ENCODE data around the gene MACROH2A1. TPM values are rescaled to one million over a fixed set of nuclear protein-coding genes. Genes with fewer than 3 reads are reported as not detected.
A peak's percentile ranks its signal among the peaks of the same experiment; 100 is the strongest.

MACROH2A1 gene
- total RNA-seq, 1 donor from 2014 or later, result 319 TPM

DNA sequence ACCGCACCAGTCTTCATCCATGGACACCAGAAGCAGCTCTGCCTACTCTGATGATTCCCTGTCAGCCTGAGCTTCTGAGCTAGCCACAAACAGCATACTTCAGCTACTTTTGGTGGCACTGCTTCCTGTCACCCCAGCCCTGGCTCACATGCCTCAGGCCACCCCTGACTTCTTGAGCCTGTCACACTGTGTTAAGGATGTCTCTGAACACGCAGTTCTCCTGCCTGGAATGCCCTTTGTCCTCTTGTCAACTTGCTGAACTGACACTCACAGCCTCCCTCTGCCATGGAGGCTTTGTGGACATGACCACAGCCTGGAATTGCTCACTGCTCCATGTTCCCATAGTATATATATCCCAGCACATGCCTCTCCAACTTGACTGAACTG lies 7.2 kb downstream of the MACROH2A1 start:
- no peak overlapping the region for H3K4me3 Mint-ChIP-seq (ENCODE audit: low read depth)
- TF ChIP-seq, protein P1, sequence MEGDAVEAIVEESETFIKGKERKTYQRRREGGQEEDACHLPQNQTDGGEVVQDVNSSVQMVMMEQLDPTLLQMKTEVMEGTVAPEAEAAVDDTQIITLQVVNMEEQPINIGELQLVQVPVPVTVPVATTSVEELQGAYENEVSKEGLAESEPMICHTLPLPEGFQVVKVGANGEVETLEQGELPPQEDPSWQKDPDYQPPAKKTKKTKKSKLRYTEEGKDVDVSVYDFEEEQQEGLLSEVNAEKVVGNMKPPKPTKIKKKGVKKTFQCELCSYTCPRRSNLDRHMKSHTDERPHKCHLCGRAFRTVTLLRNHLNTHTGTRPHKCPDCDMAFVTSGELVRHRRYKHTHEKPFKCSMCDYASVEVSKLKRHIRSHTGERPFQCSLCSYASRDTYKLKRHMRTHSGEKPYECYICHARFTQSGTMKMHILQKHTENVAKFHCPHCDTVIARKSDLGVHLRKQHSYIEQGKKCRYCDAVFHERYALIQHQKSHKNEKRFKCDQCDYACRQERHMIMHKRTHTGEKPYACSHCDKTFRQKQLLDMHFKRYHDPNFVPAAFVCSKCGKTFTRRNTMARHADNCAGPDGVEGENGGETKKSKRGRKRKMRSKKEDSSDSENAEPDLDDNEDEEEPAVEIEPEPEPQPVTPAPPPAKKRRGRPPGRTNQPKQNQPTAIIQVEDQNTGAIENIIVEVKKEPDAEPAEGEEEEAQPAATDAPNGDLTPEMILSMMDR (IDR thresholded peaks at IDR 0.05; ENCODE audit: unreplicated experiment), result no peak
- H3K27ac Mint-ChIP-seq, result peak overlapping the region; percentile 12
- peaks cover 9% of the 10 kb centered on the region for H3K36me3 Mint-ChIP-seq (ENCODE audit: insufficient read depth)
- no peaks in the 10 kb centered on the region for H3K9me3 Mint-ChIP-seq (ENCODE audit: low read depth)
- peaks cover 52% of the 10 kb centered on the region for H3K4me1 Mint-ChIP-seq (ENCODE audit: low read depth)
- no peaks in the 10 kb centered on the region for H3K27me3 Mint-ChIP-seq
- DNase-seq (ENCODE audit: low spot score, unreplicated experiment), result no peak

- no peaks in the 10 kb centered on the region for H3K27me3 Mint-ChIP-seq
- TF ChIP-seq, protein P1 (IDR thresholded peaks at IDR 0.05; ENCODE audit: unreplicated experiment), result no peak
- peak overlapping the region; percentile 12 for H3K27ac Mint-ChIP-seq
- no peak overlapping the region for H3K4me3 Mint-ChIP-seq (ENCODE audit: low read depth)
- DNase-seq (ENCODE audit: low spot score, unreplicated experiment), result no peak
- peaks cover 10% of the 10 kb centered on the region for H3K36me3 Mint-ChIP-seq (ENCODE audit: insufficient read depth)
- peaks cover 47% of the 10 kb centered on the region for H3K4me1 Mint-ChIP-seq (ENCODE audit: low read depth)
- no peaks in the 10 kb centered on the region for H3K9me3 Mint-ChIP-seq (ENCODE audit: low read depth)
Measured at GRCh38 chr5:135391116-135391868, 7.7 kb downstream of the MACROH2A1 start.

DNA sequence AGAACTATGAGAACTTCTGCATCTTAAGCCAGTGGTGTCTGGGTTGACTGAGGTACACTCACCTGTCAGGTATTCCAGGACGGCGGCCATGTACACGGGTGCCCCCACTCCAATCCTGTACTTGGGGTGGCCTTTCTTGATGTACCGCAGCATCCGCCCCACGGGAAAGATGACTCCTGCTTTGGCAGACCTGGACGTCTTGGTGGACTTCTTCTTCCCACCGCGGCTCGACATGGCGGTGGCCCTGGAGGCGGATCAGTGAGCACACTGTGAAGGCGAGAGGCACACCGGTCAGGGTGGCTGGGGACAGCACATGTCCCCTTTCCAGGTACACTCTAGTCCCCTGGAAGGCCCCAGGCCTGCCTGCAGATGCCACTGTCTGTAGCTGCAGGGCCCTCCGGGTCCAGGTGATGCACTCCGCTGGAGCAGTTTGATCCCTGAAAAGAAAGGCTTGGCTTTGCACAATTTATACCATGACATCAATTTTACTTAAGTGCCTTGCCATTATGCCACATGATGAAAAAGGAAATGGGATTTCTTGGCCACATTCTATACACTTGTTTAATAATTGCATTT lies 10.1 kb downstream of the MACROH2A1 start:
- Mint-ChIP-seq H3K36me3 (ENCODE audit: insufficient read depth) (peaks cover 13% of the 10 kb centered on the region), H3K27me3 (no peaks in the 10 kb centered on the region), H3K27ac (no peak overlapping the region), H3K9me3 (ENCODE audit: low read depth) (no peaks in the 10 kb centered on the region), H3K4me3 (ENCODE audit: low read depth) (no peak overlapping the region), H3K4me1 (ENCODE audit: low read depth) (peaks cover 23% of the 10 kb centered on the region)
- TF ChIP-seq, protein P1 (IDR thresholded peaks at IDR 0.05; ENCODE audit: unreplicated experiment), result no peak
- no peak for DNase-seq (ENCODE audit: low spot score, unreplicated experiment)

GRCh38 chr5:135387629-135387960 lies 11.4 kb downstream of the MACROH2A1 start:
- Mint-ChIP-seq H3K27me3 (no peaks in the 10 kb centered on the region), H3K4me3 (ENCODE audit: low read depth) (no peak overlapping the region), H3K4me1 (ENCODE audit: low read depth) (peaks cover 18% of the 10 kb centered on the region), H3K9me3 (ENCODE audit: low read depth) (no peaks in the 10 kb centered on the region), H3K36me3 (ENCODE audit: insufficient read depth) (peaks cover 13% of the 10 kb centered on the region), H3K27ac (no peak overlapping the region)
- no peak for DNase-seq (ENCODE audit: low spot score, unreplicated experiment)
- TF ChIP-seq, protein P1 (IDR thresholded peaks at IDR 0.05; ENCODE audit: unreplicated experiment), result no peak

GRCh38 chr5:135386886-135387628 lies 12.0 kb downstream of the MACROH2A1 start:
- Mint-ChIP-seq H3K4me1 (ENCODE audit: low read depth) (peaks cover 14% of the 10 kb centered on the region), H3K4me3 (ENCODE audit: low read depth) (no peak overlapping the region), H3K27me3 (no peaks in the 10 kb centered on the region), H3K27ac (no peak overlapping the region), H3K9me3 (ENCODE audit: low read depth) (no peaks in the 10 kb centered on the region), H3K36me3 (ENCODE audit: insufficient read depth) (peaks cover 18% of the 10 kb centered on the region)
- TF ChIP-seq, protein P1 (IDR thresholded peaks at IDR 0.05; ENCODE audit: unreplicated experiment), result no peak
- DNase-seq (ENCODE audit: low spot score, unreplicated experiment), result no peak

All from progenitor cell of endocrine pancreas (in vitro differentiated cells).